ENCODE measurements around the gene AKAP4. TPM values are rescaled to one million over a fixed set of nuclear protein-coding genes. Genes with fewer than 3 reads are reported as not detected.

The AKAP4 gene
- total and polyA plus RNA-seq, 9 of the 15 experiments (the other 6 are each of a cell fraction or from before 2014, with no cell fraction given) = 0.05 to 0.36 (median 0.13) TPM

DNA sequence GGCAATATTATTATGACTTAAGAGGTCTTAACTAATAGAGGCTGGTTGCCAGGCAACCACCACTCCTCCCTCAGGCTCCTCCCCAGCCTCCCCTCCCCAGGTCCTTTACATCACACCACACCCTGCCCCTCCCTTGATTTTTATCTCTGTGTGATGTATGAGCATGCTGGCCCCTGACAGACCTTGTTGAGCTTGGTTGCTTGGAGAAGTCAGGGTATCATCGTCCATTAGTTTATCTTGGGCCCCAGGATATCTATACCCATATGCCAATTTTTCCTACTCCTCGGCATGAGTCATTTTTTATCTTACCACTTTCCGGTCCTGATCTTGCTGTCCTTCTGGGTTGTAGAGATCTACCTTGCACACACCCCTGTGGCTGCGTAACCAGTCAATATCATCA is 2.5 kb downstream of the AKAP4 start (continued):
- TF ChIP-seq IRF1 (CRISPR knock-in tag; IDR thresholded peaks at IDR 0.05; ENCODE audit: borderline replicate concordance) (no peak), SP1 (CRISPR knock-in tag; IDR thresholded peaks at IDR 0.05) (peak; percentile 41; the same call in 1 of the 2 replicates), GABPB2 (CRISPR knock-in tag; conservative IDR thresholded peaks at IDR 0.05) (no peak), RCOR1 (IDR thresholded peaks at IDR 0.05; ENCODE audit: borderline replicate concordance in 1 of 2, low read depth in 2 of 2, low read length in 2 of 2) (peak in 1 of 2 experiments; percentile 73; a peak in 2 of 4 replicates), ZNF785 (CRISPR knock-in tag; IDR thresholded peaks at IDR 0.05) (no peak), OTX1 (CRISPR knock-in tag; IDR thresholded peaks at IDR 0.05) (no peak), PBX2 (CRISPR knock-in tag; IDR thresholded peaks at IDR 0.05; ENCODE audit: low read depth) (no peak), PBX2 (tag; conservative IDR thresholded peaks at IDR 0.05; ENCODE audit: low read depth) (peak; percentile 36; the same call in 1 of the 2 replicates), MCM5 (IDR thresholded peaks at IDR 0.05; ENCODE audit: low read depth) (no peak), CBX5 (IDR thresholded peaks at IDR 0.05; ENCODE audit: borderline replicate concordance, low read depth) (no peak), FOXK1 (CRISPR knock-in tag; IDR thresholded peaks at IDR 0.05; ENCODE audit: borderline replicate concordance) (no peak), ZBED1 (IDR thresholded peaks at IDR 0.05) (0 out of 2 replicates have a peak, but pooled peaks have one; percentile 64), ZNF347 (CRISPR knock-in tag; IDR thresholded peaks at IDR 0.05; ENCODE audit: low read depth) (no peak), FIP1L1 (IDR thresholded peaks at IDR 0.05; ENCODE audit: low read depth, low read length, poor library complexity, severe bottlenecking) (no peak)
- TF ChIP-seq, protein P1, sequence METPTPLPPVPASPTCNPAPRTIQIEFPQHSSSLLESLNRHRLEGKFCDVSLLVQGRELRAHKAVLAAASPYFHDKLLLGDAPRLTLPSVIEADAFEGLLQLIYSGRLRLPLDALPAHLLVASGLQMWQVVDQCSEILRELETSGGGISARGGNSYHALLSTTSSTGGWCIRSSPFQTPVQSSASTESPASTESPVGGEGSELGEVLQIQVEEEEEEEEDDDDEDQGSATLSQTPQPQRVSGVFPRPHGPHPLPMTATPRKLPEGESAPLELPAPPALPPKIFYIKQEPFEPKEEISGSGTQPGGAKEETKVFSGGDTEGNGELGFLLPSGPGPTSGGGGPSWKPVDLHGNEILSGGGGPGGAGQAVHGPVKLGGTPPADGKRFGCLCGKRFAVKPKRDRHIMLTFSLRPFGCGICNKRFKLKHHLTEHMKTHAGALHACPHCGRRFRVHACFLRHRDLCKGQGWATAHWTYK (CRISPR knock-in tag; IDR thresholded peaks at IDR 0.05) = no peak
- TF ChIP-seq, protein P2, sequence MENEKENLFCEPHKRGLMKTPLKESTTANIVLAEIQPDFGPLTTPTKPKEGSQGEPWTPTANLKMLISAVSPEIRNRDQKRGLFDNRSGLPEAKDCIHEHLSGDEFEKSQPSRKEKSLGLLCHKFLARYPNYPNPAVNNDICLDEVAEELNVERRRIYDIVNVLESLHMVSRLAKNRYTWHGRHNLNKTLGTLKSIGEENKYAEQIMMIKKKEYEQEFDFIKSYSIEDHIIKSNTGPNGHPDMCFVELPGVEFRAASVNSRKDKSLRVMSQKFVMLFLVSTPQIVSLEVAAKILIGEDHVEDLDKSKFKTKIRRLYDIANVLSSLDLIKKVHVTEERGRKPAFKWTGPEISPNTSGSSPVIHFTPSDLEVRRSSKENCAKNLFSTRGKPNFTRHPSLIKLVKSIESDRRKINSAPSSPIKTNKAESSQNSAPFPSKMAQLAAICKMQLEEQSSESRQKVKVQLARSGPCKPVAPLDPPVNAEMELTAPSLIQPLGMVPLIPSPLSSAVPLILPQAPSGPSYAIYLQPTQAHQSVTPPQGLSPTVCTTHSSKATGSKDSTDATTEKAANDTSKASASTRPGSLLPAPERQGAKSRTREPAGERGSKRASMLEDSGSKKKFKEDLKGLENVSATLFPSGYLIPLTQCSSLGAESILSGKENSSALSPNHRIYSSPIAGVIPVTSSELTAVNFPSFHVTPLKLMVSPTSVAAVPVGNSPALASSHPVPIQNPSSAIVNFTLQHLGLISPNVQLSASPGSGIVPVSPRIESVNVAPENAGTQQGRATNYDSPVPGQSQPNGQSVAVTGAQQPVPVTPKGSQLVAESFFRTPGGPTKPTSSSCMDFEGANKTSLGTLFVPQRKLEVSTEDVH (IDR thresholded peaks at IDR 0.05; ENCODE audit: low read depth, partially characterized antibody) = no peak
- TF ChIP-seq, protein P3, sequence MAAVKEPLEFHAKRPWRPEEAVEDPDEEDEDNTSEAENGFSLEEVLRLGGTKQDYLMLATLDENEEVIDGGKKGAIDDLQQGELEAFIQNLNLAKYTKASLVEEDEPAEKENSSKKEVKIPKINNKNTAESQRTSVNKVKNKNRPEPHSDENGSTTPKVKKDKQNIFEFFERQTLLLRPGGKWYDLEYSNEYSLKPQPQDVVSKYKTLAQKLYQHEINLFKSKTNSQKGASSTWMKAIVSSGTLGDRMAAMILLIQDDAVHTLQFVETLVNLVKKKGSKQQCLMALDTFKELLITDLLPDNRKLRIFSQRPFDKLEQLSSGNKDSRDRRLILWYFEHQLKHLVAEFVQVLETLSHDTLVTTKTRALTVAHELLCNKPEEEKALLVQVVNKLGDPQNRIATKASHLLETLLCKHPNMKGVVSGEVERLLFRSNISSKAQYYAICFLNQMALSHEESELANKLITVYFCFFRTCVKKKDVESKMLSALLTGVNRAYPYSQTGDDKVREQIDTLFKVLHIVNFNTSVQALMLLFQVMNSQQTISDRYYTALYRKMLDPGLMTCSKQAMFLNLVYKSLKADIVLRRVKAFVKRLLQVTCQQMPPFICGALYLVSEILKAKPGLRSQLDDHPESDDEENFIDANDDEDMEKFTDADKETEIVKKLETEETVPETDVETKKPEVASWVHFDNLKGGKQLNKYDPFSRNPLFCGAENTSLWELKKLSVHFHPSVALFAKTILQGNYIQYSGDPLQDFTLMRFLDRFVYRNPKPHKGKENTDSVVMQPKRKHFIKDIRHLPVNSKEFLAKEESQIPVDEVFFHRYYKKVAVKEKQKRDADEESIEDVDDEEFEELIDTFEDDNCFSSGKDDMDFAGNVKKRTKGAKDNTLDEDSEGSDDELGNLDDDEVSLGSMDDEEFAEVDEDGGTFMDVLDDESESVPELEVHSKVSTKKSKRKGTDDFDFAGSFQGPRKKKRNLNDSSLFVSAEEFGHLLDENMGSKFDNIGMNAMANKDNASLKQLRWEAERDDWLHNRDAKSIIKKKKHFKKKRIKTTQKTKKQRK (IDR thresholded peaks at IDR 0.05; ENCODE audit: borderline replicate concordance, low read depth, low read length) = no peak

Data from K562 (cell line).